ENCODE data around the gene EHMT1. TPM values are rescaled to one million over a fixed set of nuclear protein-coding genes. Genes with fewer than 3 reads are reported as not detected.
"Not testable (repeated sequence)": the region's sequence is repeated elsewhere in the genome, so short reads cannot be mapped to it uniquely, and the experiment has no call there.

EHMT1 gene
- total RNA-seq, 1 donor from 2014 or later: 71.7 TPM

DNA sequence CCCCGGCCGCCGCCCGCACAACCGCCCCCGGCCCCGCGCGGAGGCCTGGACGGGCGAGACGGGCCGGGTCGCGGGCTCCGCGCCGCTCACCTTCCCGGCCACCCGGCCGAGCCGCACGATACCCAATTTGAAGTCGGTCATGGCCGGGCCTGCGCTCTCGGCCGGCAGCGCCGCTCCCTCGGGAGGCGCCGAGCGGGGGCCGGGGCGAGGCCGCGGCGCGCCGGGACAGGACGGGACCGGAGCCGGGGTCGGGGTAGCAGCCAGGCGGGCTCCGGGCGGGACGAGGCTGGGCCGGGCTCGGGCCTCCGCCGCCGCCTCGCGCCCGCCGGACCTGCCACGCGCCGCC, 28.7 kb upstream of the EHMT1 start:
- peak in 1 of 2 donors; percentile 43 for DNase-seq (ENCODE audit: low spot score in 2 of 2)
- FAIRE-seq: no peak

DNA sequence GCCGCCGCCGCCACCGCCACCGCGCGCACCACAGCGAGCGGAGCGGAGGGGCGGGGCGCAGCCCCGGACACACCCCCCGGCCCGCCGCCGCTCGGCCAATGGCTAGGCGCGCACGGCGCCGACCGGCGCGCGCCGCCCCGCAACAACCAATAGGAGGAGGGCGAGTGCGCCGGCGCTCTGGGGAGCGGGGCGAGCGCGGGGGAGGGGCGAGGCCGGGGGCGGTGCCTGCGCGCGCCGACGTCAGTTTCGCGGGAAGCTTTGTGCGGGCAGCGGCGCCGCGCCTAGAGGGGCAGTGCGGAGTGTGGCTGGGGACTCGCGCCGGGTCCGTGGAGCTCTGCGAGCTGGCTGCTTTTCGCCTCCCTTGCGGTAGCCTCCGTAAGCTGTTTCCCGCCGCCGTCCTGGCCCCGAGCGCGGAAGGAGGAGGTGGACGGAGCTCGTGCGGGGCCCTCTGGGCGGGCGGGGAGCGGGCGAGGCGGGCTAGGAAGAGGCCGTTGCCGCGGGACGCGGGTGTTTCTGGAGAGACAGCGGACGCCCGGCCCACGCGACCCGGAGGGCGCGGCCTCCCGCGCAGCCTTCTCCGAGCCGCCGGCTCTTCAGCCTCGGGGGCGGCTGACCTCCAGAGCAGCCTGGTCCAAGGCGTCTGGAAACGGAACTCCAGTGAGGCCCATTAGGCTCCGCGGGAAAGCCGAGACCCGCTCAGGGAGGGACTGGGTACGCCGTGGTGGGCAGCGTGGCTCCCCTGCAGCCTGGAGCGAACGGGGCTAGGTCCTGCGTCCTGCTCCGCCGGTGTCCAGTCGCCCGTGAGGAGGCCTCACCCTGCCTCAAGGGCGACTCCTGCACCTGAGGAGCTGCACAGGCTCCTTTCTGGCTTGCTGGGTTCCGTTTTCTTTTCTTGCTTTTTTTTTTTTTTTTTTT, 28.1 kb upstream of the EHMT1 start, which contains the start of gene ZMYND19:
Gene ZMYND19 (minus strand): TSS at position 44 of the 915 bp plus-strand sequence. CDS start 249 bp downstream, outside the sequence.
- no peak for FAIRE-seq
- peak; percentile 99 for DNase-seq (ENCODE audit: low spot score in 2 of 2)

DNA sequence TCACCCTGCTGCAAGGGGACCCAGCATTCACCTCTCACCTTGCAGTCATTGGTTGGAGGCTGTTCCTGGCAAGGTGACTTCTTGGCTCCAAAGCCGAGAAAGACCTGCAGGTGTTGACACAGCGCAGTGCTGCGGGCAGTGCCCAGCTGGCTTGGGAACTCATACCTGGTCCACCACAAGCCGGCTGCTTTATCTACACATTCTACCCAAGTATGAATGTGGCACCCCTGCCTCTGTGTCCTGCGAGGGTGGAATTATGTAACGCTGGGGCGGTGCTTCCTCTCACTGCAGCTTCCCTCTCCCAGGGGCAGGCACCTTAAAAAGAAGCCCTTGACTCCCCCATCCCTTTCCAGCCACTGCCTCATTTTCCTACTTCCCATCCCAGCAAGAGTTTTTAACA, 26.0 kb upstream of the EHMT1 start:
- FAIRE-seq: no peak
- no peak for DNase-seq (ENCODE audit: low spot score in 2 of 2)

DNA sequence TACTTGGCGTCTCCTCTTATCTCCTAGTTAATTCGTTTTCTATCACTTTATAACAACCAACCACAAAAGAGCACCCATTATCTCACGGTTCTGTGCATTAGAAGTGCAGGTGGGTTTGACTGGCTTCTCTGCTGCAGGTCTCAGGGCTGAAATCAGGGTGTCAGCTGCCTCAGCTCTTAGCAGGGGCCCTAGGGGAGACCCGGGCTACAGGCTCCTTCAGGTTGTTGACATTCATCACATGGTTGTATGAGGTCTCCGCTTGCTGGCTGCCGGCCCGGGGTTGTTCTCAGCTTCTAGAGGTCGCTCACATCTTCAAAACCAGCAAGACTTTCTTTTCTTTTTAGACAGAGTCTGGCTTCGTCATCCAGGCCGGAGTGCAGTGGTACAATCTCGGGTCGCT, 25.6 kb upstream of the EHMT1 start:
- DNase-seq (ENCODE audit: low spot score in 2 of 2) (no peak), FAIRE-seq (no peak)

DNA sequence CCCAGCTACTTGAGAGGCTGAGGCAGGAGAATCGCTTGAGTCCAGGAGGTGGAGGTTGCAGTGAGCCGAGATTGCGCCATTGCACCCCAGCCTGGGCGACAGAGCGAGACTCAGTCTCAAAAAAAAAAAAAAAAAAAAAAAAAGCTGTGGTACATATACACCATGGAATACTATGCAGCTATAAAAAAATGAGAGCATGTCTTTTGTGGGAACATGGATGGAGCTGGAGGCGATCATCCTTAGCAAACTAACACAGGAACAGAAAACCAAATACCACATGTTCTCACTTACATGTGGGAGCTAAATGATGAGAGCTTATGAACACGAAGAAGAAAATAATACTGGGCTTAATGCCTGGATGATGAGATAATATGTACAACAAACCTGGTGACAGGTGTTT, 22.2 kb upstream of the EHMT1 start:
- not testable (repeated sequence) for FAIRE-seq; DNase-seq (ENCODE audit: low spot score in 2 of 2)

DNA sequence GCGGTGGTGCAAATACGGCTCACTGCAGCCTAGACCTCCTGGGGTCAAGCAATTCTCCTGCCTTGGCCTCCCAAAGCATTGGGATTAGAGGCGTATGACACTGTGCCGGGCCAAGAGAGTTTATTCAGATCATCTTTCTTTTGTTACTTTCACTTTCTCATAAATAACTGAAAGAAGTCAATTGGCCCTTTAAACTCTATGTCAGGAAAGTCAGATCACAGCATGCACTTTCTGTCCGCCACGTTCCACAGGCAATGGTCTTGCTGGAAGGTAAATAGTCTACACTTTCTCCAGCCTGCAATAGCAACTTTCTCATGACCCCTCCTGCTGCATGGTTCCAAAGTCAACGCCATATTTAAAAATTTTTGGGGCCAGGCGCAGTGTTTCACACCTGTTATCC, 19.9 kb upstream of the EHMT1 start:
- no peak for FAIRE-seq
- no peak for DNase-seq (ENCODE audit: low spot score in 2 of 2)

DNA sequence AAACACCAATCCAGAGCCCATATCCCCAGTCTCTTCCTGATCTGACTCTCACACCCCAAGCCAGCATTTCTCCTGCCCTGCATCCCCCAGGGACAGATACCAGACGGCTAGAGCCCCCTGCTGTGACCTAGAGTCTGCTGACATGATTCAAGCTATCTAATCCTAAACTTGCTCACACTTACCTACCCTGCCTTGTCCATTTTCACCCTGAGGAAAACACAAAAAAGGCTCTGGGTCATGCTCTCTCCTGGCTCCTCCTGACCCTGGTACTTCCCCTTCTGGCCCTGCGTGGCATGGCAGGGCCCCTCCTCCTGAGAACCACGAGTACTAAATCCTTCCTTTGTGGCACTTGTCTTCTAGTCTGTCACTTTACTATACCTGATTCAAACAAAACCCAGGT, 16.1 kb upstream of the EHMT1 start:
- FAIRE-seq (no peak), DNase-seq (ENCODE audit: low spot score in 2 of 2) (no peak)

DNA sequence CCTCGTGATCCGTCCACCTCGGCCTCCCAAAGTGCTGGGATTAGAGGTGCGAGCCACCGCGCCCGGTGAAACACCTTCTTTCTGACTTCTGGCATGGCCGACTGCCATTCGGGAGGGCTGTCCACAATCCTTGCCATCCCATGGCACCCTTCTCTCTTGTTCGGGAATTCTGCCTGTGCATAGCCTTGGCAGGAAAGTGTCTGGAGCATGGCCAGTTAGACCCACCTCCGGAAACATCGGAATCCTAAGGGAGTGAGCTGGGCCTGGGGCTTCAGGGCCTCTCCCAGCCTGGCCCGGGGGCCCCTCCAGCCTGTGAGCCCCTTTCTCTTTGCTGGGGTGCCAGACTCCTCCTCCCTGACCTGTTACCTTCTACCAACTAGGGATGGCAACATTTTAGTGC, 14.9 kb upstream of the EHMT1 start:
- FAIRE-seq: no peak
- no peak for DNase-seq (ENCODE audit: low spot score in 2 of 2)

DNA sequence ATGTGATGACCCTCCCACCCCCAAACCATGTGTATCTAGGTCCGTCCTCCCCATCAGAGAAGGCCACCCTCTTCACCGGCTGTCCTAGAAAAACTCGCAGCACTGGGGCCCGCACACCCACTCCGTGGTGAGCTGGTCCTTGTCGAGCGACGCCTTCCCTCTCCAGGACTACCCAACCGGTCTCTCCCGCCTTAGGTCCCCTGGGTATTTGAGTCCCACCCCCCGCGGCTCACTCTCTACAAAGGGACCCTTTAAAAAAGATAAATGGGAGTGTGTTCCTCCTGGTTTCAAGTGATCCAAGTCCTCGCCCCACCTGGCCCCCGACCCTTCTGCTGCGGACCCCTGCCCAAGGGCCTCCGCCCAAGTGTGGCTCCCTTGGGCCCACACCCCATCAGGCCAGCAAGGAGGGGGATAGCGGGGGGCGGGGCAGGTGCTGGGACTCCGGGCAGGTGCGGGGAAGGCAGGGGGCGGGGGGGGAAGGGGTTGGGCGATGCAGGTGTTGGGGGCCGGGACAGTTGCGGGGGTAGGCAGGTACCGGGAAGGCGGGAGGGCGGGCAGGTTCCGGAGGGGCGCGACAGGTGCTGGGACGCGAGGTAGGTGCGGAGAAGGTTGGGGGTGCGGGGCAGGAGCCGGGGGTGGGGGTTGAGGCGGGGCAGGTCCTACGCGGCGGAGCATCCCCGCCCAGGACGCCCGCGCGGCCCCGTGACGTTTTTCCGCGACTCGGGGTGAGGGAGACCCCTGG, 14.3 kb upstream of the EHMT1 start:
- no peak for DNase-seq (ENCODE audit: low spot score in 2 of 2)
- FAIRE-seq: no peak

DNA sequence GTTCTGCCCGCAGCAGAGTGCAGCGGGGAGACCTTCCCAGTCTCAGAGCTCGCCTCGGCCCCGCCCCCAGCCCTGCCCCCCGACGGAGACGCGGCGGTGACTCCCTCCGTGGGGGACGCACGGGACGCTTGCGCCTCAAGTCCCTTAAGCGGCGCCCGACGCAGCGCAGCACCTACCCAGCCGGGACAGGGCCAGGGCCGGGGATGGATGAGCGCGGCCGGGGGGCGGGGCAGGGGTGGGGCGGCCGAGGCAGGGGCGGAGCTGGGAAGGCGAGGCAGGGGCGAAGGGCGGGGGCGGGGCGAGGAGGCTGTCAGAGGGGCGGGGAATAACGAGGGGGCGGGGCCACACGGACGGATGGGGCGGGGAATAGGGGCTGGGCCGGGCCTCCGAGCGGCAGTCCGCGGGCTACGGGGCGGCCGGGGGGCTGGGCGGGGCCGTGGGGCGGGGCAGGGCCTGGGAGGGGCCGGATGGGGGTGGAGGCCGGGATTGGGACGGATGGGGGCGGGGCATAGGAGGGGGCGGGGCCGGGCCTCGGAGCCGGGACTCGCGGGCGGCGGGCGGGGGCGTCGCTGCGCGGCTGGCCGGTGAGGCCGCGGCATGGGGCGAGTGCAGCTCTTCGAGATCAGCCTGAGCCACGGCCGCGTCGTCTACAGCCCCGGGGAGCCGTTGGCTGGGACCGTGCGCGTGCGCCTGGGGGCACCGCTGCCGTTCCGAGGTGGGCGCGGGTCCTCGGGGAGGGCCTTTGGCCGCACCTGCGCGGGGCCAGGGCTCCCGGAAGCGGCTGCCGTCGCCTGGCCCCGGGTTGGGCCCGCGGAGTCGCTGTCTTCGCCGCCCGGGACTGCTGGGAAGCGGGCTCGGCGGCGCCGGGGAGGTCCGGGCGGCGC, 13.4 kb upstream of the EHMT1 start, which contains the start of gene ARRDC1:
Gene ARRDC1 (plus strand): TSS at position 566 of the 884 bp plus-strand sequence. CDS start 32 bp downstream, at position 598.
- FAIRE-seq (no peak), DNase-seq (ENCODE audit: low spot score in 2 of 2) (peak; percentile 97 to 98)

DNA sequence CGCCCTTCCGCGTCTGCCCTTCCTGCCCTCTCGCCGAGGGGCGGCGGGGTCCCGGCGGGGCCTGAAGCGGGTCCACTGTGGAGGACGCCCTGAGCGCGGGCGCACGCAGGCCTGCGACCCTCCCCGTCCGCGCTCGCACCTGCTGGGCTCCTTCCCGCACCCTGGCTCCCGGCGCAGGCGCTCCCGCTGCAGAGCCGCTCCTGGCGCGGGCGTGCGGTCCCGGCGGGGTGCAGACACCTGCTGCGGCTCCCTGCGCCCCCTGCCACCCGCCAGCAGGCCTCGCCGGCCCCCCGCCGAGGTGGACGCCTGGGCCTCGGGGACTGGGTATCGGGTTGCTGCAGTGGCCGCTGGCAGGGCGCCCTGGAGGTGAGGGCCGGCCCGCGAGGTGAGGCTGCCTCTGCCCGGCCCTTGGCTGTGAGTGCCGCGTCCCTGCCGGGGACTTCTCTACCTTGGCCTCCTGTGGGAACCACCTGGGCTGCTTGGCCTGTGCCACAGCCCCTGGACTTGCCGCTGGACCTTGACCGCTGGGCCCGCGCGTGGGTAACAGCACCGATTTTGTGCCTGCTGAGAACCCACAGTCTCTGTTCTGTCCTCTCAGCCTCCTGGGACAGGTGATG, 12.7 kb upstream of the EHMT1 start:
- DNase-seq (ENCODE audit: low spot score in 2 of 2) (no peak), FAIRE-seq (no peak)

DNA sequence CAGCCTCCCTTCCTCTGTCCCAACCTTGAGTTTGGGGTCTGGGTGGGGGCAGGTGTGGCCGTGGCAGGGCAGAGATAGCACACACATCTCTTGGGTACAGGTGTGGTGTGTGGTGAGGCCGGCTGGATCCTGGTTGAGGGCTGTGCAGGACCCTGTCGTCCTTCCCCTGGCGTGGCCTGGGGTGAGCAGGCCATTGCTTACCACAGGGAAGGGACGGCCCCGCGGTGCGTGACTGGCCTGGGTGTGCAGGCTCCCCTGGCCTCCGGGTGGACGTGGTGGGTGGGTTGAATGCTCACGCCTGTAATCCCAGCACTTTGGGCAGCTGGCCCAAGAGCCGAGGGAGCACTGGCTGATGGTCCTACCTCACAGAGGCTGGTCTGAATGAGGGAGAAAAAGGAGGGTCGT, 12.1 kb upstream of the EHMT1 start:
- FAIRE-seq (no peak), DNase-seq (ENCODE audit: low spot score in 2 of 2) (peak in 1 of 2 donors; percentile 60)

DNA sequence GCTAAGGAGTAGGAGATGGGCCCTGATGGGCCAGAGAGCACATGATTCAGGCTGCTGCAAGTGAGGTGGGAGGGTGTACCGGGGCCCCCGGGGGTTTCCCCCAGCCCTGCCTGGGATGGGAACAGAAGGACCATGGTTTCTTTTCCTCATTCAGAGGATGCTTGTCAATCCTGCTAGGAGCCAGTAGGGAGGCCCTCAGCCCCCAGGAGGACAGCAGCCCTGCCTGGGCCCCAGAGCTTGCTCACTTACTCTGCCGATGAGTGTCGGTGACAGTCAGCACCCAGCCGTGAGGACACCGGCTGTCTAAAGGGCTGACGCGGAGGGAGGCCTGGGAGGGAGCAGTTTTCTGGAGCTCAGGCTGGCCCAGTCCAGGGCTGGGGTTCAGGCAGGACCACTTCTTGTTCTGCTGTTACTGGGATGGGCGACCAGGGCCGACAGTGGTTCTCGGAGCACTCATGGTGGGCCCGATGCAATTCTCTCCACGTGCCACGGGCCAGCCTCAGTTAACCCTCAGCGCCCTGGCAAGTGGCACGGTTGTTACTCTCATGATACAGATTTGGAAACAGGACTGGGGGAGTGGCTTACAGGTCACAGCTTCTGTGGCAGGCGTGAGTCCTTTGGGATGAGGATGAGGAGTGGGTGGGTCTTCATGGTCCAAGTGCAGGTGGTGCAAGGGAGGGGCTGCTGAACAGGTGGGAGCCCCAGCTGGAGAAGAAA, 11.5 kb upstream of the EHMT1 start:
- no peak for FAIRE-seq
- no peak for DNase-seq (ENCODE audit: low spot score in 2 of 2)

DNA sequence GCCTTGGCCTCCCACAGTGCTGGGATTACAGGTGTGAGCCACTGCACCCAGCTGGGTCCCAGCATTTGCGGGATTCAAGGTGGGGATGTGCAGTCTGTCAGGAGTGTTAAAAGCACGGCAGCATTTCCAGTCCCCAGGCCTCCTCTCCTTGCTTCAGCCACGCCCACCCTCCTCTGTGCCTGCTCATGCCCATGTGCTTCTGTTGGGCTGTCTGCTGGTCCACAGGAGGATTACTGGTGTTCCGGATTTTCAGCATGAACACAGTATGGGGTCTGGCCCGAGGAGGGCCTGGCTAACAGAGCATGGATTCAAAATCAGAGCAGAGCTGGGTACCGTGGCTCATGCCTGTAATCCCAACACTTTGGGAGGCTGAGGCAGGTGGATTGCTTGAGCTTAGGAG, 7.9 kb upstream of the EHMT1 start:
- FAIRE-seq: no peak

DNA sequence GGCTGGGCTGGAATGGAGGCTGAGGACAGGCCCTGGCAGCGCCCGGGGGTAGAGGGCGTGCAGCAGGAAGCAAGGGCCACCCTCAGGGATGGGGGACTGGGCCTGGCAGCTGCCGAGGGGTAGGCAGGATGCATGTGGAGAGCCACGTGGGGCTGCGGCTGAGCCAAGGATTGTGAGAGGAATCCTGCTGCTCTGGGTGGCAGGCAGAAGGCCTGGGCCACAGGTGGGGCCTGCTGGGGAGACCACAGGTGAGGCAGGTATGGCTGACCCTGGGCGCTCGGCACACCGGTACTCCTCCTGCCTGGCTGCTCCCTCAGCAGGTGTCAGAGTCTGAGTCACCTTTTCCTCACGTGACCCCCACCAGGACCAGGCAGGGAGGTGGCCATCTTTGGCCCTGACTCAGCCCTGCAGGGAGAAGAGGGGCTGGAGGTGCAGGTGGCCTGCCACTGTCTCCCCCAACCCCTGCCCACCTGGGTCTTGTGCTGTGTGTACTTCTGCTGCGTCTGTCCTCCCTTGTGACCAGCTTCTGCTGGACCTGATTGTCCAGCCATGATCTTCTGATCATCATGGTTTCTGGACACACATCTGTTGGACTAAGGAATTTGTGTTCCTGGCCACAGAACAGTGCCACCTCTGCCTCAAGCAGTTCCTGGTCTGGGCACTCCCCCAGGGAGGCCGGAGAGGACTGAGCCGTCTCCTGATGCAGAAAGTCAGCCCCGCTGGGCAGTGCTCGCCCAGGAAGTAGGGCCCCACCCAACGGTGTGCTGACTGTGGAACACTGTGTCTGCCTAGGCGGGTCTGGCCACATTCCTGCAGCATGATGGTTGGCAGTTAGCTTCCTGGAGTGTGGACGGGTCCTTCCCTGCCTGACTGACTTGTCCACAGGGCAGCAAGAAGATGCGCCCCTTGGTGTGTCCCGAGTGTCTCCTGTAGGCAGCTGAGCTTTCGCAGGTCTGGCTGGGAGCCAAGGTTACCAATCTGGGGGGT, 6.9 kb upstream of the EHMT1 start:
- no peak for FAIRE-seq

More for the DNA sequence above, 7.9 kb upstream of the EHMT1 start:
- no peak for DNase-seq (ENCODE audit: low spot score in 2 of 2)

DNA sequence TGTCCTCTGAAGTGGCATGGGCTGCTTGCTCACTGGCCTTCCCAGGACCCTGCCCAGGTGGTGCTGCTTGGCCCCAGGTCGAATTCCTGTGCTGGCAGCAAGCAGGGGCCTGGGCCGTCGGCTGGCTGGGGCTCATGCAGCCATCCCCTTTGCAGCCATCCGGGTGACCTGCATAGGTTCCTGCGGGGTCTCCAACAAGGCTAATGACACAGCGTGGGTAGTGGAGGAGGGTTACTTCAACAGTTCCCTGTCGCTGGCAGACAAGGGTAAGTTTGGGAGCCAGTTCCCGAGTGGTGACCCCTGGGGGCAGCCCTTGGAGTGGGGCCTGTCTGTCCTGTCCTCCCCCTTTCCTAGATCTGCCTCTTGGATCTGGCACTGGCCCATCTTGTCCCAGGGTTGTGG, 6.1 kb upstream of the EHMT1 start:
- no peak for FAIRE-seq

More for the DNA sequence above, 6.9 kb upstream of the EHMT1 start:
- no peak for DNase-seq (ENCODE audit: low spot score in 2 of 2)

DNA sequence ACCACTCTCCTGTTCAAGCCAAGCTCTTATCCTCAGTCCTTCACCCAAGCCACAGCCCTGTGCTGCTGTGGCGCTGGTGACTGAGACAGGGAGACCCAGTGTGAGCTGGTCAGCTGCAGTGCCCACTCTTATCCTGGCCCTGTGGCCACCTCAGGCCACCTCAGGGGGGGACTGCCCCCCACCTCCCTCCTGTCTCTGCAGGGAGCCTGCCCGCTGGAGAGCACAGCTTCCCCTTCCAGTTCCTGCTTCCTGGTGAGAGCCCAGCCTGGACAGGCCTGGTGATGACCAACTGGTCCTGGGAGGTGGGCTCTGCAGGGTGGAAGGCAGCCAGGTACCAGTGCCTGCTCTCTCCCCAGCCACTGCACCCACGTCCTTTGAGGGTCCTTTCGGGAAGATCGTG, 5.5 kb upstream of the EHMT1 start:
- no peak for FAIRE-seq
- no peak for DNase-seq (ENCODE audit: low spot score in 2 of 2)

More for the DNA sequence above, 6.1 kb upstream of the EHMT1 start:
- DNase-seq (ENCODE audit: low spot score in 2 of 2): no peak

All from frontal cortex (tissue), 4 donors.